HG02623 (cell line): ENCODE measurements around the gene HINT3.
"Not testable (repeated sequence)": the region's sequence is repeated elsewhere in the genome, so short reads cannot be mapped to it uniquely, and the experiment has no call there.

Experiments
- ATAC-seq: cut with Tn5 transposase; IDR thresholded peaks from one replicate; pipeline ENCODE4 v1.9.1; 2021; ENCODE audit warnings: moderate library complexity; ENCODE audit not compliant: unreplicated experiment

HINT3 gene

DNA sequence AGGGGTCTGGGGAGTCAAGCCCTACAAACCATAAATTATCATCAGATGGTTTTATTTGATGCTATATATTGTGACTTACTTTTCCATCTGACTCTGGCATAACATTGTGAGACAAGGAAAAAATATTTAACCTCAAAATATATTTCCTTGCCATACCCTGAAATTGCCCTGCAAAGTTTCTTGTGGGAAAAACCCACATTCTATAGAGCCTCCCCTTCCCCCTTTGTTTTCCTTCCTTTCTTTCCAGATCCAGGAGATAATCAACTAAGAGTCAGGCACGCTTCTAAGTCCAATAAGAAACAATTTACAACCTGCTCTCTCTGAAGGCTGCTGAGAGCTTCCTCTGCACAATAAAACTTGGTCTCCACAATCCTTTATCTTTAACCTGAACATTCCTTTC lies 17.5 kb upstream of the HINT3 start:
- no peak for ATAC-seq

DNA sequence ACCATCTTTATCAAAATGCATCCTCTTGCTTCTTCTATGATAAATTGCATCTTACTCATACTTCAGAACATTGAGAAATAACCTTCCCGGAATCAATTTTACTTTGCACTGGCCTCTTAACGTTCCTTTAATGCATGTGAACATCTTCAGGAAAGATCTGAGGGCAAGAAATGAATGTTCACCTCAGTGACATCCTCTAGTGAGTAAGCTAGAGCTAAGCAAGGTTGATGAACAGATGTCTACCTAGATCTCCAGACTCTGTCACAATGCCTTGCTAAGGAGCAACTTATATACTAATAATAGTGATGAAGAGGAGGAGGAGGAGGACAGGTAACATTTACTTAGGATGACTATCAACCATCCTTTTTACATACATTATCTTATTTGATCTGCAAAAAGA lies 16.8 kb upstream of the HINT3 start:
- ATAC-seq, result no peak

DNA sequence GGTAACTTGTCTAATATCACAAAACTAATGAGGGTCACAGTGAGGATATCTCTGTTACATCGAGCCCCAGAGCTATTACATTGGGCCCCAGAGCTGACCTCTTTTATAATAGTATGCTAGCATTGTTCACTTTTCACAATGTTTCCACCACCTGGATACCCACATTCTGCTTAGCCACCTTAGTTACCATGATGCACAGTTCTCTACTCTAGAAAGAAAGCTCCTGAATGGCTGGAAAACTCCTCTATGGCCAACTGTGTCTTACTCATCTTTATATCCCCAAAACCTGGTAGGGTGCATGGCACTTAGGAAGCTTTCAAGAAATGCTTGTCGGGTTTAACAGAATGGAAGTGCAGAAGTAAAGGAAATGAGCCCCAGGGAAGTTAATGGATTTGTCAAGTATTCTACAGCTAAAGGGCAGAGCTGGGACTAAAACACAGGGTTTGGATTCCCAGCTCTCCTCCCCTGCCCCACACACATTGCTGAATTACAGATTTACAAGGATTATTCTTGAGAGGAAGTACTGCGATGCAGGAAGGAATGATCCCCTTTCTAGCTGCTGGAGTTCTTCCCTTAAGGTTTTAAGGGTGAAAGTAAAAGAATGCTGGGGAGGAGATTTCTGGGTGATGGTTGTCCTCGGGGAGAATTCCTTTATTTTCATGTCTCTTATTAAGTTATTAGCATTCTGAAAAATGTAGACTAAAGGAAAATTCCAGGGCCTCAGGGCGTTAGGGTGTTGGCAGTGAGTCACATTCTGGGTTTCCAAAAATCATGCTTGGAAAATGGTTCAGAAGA lies 16.1 kb upstream of the HINT3 start:
- no peak for ATAC-seq

DNA sequence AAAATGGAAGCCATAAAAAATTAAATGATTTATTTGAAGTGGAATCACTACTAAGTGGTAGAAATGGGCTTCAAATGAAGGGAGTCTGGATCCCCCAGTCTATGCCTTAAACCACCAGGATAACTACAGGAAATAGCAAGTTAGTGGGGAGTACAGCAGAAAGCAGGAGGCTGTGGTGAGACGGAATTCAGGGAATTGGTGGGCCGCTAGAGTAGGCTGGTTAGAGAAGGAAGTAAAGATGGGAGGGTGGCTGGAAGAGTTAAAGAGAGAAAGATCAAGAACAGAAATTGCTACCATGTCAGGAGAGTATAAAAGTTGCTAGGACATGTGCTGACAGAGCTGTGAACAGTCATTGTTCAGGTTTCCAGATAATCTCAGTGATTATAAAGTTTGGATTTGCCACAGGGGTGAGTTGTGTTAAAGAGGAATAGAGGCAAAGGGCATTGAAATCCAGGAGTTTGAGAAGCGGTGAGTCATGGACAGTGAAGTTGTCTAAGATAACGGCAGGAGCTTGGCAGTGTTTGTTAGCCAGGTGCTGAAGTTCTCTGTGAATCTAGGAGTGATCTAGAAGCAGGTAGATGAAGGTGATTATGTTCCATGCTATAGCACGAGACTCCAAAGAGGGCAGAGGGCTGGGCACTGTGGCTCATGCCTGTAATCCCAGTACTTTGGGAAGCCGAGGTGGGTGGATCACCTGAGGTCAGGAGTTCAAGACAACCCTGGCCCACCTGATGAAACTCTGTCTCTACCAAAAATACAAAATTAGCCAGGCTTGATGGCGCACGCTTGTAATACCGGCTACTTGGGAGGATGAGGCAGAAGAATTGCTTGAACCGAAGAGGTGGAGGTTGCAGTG lies 13.7 kb upstream of the HINT3 start:
- no peak for ATAC-seq

DNA sequence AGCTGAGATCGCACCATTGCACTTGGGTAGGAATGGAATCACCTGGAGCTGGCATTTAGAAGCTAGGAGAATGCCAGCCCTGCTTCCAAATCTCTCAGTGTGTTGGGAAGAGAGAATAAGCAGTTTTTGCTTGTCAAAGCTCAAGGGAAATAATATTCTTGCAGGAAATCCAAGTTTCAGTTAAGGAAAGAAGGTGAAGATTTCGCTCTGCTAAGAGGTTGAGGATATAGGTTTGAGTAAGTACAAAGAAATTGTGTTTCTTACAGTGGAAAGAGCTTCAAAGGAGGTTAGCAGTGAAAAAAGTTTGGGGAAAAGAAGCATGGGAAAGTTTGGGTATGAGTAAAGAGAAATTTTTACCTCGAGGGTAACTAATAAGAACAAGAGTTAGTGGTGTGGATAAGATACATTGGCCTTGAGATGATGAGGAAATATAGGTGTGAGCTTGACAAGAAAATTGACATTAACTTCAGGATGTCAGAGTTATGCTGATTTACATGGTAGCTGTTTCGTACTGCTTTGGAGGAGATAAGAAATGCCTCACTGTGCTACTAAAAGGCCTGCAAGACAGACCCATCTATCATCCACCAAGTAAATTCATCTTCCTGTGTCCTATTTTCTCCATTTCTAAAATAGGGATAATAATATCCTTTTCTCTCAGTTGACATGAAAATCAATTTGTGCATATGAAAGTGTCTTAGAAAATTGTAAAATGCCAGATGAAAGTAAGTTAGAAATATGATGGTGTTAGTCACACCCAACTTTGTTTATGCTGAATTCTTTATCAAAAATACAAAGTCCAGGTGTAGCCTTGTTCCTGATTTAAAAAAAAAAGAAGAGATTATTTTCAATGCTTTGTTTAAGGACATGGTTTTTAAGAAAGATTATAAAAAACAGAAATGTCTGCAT lies 12.8 kb upstream of the HINT3 start:
- ATAC-seq, result no peak

DNA sequence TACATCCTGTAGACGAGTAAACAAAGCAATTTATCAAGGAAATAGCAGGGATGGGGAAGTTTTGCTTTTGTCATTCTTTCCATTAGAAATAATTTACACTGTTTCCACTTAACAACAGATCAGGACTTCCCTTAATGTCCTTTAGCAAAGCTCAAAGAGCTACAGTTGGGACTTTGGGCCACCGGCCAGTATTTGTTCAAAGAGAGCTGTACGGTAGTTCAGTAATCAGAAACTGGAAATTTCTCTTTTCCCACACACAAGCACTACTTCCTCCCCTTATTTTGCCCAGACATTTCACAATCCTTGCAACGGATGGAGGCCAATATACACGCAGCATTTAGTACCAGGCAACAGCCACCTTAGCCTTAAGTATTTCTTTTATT lies 12.1 kb upstream of the HINT3 start:
- ATAC-seq, result no peak

DNA sequence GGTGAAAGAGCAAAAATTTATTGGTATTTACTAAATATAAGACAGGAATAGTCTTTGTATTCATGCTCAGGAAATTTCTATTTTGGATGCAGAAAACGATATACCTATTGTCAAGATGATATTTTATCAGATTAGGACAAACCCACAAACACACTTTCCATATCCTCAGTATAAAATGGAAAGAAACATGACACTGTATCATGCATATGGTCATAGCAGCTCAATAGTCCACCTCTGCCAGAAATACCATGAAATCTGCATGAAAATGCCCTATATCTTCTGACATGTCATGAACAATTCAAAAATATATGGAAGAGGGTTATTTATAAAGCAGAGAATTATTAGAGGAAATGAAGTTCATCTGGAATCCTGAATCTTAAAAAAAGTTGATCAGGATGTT lies 11.7 kb upstream of the HINT3 start:
- ATAC-seq, result no peak

DNA sequence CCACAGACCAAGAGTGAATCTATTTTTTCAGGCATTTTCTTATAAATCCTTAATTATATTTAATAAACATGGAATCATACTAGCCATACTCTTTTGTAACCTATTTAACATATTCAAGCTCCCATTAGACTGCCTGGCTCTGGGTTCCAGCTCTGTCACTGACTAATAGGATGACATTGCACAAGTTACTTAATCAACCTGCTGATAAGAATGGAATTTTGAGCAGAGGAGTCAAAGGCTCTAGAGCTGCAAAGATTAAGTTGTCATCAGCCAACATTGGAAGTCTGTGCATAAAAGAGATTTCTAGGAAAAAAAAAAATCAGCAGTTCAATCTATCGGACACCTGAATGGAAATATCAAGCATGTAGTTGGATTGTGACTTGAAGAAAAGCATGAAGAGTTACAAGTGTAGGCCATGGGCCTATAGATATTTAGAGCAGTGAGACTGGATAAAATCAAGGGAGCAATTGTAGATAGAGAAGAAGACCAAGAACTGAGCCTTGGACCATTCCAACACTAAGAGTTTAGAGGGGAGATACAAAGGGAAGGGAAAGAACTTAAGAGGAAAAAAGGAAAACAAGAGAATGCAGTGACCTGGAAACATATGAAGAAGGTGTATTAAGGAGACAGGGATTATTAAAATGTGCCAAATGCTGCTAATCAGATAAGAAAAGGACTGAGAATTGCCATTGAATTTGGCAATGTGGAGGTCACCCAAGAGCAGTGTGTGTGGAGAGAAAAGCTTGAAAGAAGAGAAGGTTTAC lies 11.0 kb upstream of the HINT3 start:
- ATAC-seq, result no peak

DNA sequence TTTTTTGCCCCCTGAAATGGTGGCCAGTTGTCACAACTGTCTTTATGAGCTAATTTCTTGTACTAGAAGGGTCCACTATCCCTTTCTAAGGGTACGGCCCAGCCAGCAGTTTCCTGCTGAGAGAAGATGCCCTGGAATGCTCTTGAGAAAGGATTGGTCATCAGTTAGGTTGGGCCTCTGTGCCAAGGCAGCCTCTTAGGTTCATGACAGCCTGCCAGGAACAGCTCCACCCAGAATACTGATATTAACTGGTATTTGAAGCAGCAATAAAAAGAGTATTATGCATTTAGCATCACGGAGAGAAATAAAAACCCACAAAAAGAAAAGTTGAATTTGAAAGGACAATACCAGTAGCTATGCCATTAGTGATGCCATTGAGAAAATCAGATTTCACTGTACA lies 9.0 kb upstream of the HINT3 start:
- no peak for ATAC-seq

DNA sequence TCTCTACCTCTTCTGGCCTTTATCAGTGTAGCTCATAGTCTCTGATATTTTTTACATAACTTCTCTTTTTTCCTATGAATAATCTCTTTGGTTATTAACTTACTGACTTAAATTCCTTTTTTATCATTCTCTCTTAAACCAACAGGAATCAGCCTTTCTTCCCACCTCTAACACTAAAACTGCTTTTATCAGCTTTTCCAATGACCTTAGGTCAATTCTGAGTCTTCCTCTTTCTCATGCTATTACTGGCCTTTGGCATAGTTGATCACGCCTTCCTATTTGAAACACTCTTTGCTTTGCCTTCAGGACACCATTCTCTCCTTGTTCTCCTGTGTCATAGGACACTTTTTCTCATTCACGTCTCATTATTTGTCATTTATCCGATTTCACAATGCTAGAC lies 8.1 kb upstream of the HINT3 start:
- no peak for ATAC-seq

DNA sequence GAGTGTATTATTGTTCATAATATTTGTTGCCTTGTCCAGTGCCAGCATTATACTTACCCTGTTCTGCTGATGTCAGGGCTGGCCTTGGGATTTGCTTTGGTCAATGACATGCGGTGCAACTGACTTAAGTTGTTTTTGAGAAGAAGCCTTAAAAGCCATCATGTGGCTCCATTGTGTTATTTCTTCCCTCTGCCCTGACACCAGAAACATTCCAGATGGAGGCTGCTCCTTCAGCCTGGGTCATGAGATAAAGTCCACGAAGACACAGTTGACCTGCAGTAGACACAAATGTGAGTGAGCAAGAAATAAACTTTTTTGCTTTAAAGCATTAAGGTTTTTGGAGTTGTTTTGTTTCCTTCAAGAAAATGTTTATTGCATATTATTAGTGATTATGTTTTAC lies 7.5 kb upstream of the HINT3 start:
- ATAC-seq, result no peak

DNA sequence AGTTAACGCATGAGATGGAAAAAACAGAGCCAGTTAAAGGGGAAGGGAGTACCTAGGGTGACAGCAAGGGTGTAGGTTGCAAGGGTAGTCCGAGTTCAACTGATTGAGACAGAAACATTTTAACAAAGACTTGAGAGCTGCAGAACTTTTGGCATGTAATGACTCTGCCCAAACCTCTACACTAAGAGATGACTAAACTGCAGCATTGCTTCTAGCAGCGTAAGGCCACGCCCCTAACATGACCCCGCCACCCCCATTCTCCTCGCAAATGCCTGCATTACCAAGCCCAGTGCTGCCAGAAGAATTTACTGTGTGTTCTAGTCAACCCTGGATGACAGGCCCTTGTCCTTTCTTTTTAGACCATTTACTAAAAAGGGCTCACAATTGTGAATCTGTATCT lies 6.3 kb upstream of the HINT3 start:
- no peak for ATAC-seq

DNA sequence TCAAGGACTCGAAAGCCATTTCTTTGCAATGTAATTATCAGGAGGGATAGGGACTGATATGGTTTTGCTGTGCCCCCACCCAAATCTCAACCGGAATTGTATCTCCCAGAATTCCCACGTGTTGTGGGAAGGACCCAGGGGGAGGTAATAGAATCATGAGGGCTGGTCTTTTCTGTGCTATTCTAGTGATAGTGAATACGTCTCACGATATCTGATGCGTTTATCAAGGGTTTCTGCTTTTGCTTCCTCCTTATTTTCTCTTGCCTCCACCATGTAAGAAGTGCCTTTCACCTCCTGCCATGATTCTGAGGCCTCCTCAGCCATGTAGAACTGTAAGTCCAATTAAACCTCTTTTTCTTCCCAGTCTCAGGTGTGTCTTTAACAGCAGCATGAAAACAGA lies 5.9 kb upstream of the HINT3 start:
- not testable (repeated sequence) for ATAC-seq

DNA sequence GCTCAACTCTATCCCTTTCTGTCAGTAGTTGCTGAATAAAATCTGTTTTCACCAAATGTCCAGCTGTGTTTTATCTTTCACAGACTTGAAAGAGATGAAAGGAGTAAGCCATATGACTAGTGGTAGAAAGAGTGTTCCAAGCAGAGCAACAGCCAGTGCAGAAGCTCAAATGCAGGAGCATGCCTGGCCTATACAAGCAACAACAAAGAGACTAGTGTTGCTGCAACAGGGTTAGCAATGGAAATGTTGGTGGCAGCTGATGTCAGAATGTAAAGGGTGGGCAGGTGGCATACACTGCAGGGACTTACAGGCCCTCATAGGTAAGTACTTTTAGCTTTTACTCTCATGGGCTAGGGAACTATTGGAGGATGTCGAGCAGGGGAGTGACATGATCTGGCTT lies 5.2 kb upstream of the HINT3 start:
- no peak for ATAC-seq

DNA sequence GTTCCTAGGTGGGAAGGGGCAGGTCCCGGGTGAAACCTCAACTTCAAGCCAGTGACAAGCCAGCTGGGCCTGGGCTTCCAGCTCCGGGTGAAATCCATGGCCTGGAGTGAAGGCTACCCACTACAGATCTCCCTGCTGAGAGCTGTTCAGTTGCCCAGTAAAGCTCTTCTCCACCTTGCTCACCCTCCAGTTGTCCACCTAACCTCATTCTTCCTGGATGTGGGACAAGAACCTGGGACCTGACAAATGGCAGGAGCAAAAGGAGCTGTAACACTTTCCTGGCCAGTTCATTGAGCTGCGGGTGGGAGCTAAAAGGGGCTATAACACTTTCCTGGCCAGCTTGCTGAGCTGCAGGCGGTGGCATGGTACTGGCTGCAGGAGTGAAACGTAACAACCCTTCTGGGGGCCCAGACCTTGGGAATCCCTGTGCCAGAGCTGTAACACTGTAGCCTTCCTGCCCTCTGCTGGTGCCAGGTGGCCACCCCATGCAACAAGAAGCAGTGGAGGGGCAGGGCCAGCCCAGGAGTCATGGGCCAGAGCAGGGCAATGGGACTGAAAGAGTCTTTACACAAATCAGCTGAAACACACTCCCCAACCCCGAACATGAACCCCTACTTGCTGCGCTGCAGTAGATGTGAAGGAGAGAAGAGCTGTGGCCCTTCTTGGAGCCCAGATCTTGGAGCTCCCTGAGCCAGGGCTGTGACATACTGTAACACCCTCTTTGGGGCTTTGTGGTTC lies 3.6 kb upstream of the HINT3 start:
- ATAC-seq, result no peak

DNA sequence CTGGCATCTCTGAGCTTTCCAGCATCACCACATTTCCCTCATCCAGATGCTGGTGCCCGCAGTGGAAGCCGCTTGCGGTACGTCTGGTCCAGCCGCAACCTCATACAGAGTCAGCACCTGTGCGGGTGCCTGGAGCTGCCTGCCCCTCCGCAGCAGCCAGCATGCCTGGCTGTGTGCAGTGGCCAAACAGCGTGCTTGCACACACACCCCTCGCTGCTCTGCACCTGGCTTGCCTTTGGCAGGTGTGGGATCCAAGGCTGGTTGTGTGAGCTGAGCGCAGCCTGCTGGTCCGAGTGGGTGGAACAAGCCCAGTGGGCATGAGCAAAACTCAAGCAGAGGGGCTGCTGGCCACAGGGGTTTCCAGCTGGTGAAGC lies 3.1 kb upstream of the HINT3 start:
- ATAC-seq, result no peak

DNA sequence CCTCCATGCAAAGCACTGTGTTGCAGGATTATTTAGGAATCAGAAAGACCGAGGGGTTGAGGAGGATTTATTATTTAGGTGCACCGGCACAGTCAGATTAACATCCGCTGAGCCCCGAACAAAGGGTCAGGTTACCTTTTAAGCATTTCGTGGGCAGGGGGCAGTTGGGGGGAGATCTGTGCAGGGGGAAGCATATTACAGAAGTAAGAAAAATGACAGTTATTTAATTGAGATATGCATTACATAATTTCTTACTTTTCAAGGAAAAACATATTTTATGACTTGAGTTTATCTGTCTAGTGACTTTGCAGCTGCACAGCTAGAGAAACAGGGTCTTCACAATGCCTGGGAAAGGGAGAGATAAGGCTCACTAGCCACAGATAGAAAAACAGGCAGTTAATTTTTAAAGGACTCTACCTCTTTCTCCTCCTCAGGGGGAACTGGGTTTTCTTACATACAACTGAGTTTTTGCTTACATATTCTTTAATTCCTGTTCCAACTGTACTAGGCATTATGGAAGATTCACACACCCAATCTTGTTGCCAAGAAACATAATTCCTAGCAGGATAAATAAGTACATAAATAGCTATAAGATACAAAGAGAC lies 1.7 kb upstream of the HINT3 start:
- no peak for ATAC-seq

DNA sequence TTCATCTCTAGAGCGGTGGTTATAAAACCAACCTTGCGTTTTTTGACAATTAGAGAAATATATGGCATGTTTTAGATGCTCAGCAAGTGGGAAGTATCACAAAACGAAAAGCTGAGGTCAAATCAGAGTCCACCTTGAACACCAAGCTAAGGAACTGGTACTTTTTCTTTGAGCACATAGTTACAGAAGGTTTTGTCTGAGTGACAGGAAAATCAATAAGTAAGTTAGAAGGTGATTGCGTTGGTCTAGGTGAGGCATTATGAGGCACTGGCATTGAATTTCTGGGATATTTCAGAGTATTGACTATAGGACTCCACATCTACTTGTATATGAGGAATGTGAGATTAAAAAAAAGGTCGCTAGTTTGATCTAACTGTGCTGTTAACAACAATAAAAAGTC lies 597 bp upstream of the HINT3 start:
- no peak for ATAC-seq

DNA sequence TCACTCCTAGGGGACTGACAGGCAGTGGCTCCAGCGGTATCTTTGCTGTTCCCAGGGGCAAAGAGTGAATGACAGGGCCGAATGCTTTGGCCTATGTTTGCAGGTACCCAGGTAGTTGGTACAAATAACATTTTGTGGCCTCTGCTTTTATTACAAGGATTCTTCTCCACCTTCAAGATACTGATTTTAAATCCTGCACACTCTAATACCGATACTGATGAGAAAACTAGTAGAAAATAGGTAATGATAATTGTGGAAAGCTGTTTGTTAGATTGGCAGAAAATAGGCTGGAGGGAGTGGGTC lies 772 bp downstream of the HINT3 start:
- ATAC-seq, result no peak

DNA sequence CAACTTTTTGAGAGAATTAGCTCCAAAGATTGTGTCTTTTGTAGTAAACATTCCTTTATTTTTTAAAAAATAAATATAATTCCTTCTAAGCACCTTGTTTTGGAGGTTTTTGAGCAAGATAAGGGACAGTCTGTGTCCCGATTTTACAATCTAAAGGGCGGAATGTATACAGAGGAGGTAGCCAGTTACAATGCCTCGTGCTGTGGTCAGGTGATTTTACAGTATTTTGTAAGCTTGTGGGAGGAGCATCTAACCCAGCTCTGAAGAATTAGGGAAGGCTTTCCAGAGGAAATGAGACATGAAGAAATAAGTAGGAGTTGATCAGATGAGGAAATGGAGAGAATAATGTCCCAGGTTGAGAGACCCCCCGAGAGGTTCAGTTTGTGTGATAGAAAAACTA lies 1.3 kb downstream of the HINT3 start:
- no peak for ATAC-seq
